T-helper 1 cell treated with Interleukin-12 subunit alpha and Interleukin-12 subunit beta and Interleukin-4 antibody, amounts not matched to agents 30 ng/mL and 1 ng/mL, for 36 hours (primary cell): ENCODE data around the gene CLK1. TPM values are rescaled to one million over a fixed set of nuclear protein-coding genes. Genes with fewer than 3 reads are reported as not detected.

Experiments used
- intact Hi-C: fragments of 100-400 bp; cut with micrococcal nuclease; formaldehyde crosslinking; loops from one replicate; pipeline ENCODE4 v1.15.1; 2024
- total RNA-seq: library from RNA; stranded (reverse); gene quantifications from 2 replicates; pipeline ENCODE4 v1.2.3, GENCODE V29; 2022

CLK1 gene
- total RNA-seq, 1 donor from 2014 or later = 111 TPM

- intact Hi-C loops = loop anchor here (2.0 to 5.0 kb wide), 5 partner anchors 300 to 1426 kb away; partner anchors contain the start of genes KCTD18, MAIP1, SUMO1 and TYW5
Measured at GRCh38 chr2:200812122-200813022, 52.1 kb downstream of the CLK1 start.

GRCh38 chr2:200811333-200812121 lies 52.9 kb downstream of the CLK1 start, which contains the start of gene BZW1:
Gene BZW1 (plus strand): TSS chr2:200811910. CDS start chr2:200813218, 1,308 bp downstream.
- intact Hi-C loops = loop anchor here (1.0 to 5.0 kb wide), 24 partner anchors 47 to 1454 kb away; partner anchors contain the start of genes C2orf69, CASP10, CFLAR and CLK1

- intact Hi-C loops = loop anchor here (1.0 to 5.0 kb wide), 22 partner anchors 46 to 1454 kb away; partner anchors contain the start of genes C2orf69, CASP10, CFLAR and CLK1
Measured at GRCh38 chr2:200810998-200811332, 53.5 kb downstream of the CLK1 start.

GRCh38 chr2:200810252-200810997 lies 54.0 kb downstream of the CLK1 start:
- intact Hi-C loops = loop anchor here (2.0 to 5.0 kb wide), 9 partner anchors 46 to 960 kb away; partner anchors contain the start of genes C2orf69, CASP10, FTCDNL1 and KCTD18

GRCh38 chr2:200809506-200810251 lies 54.8 kb downstream of the CLK1 start:
- intact Hi-C loops = loop anchor here (2.0 to 5.0 kb wide), 9 partner anchors 45 to 959 kb away; partner anchors contain the start of genes C2orf69, CASP10, FTCDNL1 and KCTD18

Other genes starting within 250 kb of the CLK1 start
- gene BZW1, start 52.7 kb downstream of the CLK1 start, total RNA-seq = 267 and 276 TPM in 2 replicates
- gene PPIL3, start 24.4 kb upstream of the CLK1 start, total RNA-seq = 37.7 and 41.4 TPM in 2 replicates
- gene NIF3L1, start 24.7 kb upstream of the CLK1 start, total RNA-seq = 26.1 and 27.8 TPM in 2 replicates
- gene ORC2, start 99.0 kb upstream of the CLK1 start, total RNA-seq = 46.7 and 51.2 TPM in 2 replicates
- 37.8 and 39.8 TPM in 2 replicates for gene HYCC2, start 207.0 kb upstream of the CLK1 start, total RNA-seq
- gene NDUFB3, start 207.3 kb upstream of the CLK1 start, total RNA-seq = 113 and 120 TPM in 2 replicates